Left kidney (tissue), 2 donors: ENCODE results near the gene ANOS1. TPM values are rescaled to one million over a fixed set of nuclear protein-coding genes. Genes with fewer than 3 reads are reported as not detected.

Experiments
- DNase-seq: peaks from one replicate; pipeline ENCODE4 v3.0.0-alpha.2; 2013
- polyA plus RNA-seq: library from polyadenylated mRNA; unstranded; fragments of 120-200 nt; gene quantifications from one replicate; pipeline ENCODE4 v1.2.1, GENCODE V29; 2013; ENCODE audit not compliant: insufficient read length

ANOS1 gene
- polyA plus RNA-seq, 1 donor = 10.3 TPM

DNA sequence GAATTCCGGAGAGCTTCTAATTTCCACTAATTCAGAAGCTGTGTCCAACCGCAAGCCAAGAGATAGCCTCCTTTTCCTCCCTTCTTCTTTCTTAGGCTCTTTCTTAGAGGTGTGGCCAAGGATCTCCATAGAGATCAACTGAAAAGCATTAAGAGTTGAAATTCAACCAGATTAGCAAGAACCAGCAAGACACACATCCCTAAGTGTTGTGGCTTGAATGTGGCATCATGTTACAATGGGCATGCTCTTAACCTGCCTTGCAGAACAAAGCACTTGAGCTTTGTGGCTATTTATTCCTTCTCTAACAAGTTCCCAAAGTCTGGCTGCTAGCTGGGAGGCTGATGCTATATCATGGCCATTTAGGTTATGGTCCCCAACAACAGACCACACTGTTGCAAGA lies 10.4 kb downstream of the ANOS1 start:
- no peak for DNase-seq

DNA sequence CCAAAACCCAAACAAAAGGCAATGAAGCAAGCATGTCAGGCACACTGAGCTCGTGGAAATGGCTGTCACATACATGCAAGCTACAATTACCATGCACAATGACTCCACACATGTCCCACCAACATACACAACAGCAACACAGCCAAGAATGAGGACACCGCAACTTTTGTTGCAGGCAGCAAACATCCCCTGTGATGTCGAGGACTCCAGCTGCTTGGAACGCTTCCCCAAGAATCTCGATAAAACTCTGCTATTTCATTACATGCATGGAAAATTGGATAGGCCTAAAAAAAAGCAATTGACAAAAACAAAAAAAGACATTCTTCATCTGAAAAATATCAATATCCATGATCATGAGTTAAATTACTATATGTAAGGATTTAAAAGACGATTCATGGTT lies 11.8 kb downstream of the ANOS1 start:
- DNase-seq = no peak

DNA sequence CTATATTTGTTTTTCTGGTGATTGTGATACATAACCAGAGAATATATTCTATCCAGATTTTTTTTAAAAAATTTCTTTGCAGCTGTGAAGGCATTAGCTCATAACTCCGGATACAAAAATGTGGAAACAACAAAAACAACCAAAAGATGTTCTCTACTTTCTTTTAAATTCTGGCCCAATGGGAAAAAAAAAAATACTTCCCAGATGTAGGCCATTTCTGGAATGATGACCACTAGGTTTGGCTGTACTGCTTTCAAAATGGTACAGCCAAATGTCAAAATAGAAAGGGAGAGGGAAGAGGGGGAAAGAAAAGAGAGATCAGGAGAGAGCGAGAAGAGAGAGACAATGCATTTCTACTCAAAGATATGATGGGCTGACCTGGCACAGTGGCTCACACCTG lies 14.6 kb downstream of the ANOS1 start:
- no peak for DNase-seq

DNA sequence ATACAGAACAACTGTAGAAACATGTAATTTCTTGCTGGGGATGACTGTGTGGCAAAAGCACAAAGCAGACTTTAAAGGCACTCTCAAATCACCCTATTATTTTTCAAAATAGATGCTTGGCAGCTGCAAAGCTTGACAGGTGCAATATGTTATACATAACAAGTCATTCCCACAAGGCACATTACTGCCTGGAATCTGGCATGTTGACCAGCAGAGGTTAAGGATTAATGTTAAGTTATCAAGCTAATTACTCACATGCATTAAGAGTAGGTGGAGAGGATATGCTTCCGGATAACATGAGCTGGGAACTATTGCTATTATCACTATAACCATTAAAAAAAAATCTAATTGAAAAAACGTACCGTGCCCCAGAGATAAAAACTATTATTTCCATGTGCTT lies 17.8 kb downstream of the ANOS1 start:
- no peak for DNase-seq

DNA sequence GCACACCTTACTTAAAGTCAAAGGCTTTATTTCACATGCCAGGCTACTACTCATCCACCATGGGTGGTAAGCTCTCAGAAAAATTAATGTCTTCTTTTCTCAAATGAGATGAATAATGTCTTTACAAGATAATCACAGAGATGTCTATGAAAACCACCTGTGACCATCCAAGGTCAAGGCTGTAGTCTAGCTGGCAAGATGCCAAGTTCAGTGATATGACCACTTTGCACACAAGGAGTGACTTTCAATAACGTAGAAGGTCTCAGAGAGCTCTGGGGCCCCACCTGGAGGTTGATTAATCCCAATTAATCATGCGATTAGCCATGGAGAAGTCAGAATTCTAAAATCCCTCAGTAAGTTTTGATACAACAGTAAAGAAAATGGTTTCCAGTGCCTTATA lies 20.5 kb downstream of the ANOS1 start:
- no peak for DNase-seq

DNA sequence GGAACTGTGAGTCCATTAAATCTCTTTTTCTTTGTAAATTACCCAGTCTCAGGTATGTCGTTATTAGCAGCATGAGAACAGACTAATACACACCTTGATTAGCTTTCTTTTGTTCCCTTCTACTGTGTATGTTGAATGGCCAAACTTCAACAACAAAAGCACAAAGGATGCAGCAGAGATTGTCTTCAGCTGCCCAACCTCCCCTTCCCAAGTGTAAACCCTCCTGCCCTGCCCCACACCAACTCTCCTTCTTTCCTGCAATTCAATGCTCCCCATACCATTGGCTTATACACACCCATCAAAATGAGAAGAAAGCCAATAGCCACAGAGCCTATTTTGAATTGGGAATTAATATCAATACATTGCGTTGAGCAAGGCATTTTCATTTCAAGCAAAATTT lies 27.8 kb downstream of the ANOS1 start:
- DNase-seq = no peak

DNA sequence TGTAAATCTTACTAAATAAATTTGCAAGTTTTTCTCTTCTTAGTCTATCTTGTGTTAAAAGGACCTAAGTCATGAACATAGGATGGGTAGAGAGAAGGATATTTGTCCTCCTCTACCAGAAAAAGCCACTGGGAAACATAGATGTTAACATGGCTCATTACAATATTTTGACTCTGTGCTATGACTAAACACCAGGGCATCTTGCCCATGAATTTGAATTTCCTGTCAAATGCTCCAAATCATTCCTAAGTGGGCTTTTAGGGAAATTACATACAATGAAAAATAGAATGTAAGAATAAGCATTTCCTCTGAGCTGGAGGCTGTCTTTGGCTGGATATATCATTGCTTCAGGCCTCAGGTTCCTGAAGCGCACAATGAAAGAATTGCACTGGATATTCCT lies 39.1 kb downstream of the ANOS1 start:
- no peak for DNase-seq

DNA sequence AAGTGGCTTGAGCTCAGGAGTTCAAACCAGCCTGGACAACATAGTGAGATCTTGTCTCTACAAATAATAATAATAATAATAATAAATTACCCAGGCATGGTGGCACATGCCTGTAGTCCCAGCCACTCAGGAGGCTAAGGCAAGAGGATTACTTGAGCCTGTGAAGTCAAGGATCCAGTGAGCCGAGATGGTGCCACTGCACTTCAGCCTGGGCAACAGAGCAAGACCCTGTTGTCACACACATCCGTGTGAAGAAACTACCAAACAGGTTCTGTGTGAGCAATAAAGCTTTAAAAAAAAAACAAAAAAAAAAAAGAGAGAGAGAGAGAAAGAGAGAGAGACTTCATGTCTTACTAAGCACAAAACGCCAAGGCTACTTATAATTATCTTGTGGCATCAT lies 42.5 kb downstream of the ANOS1 start:
- no peak for DNase-seq

DNA sequence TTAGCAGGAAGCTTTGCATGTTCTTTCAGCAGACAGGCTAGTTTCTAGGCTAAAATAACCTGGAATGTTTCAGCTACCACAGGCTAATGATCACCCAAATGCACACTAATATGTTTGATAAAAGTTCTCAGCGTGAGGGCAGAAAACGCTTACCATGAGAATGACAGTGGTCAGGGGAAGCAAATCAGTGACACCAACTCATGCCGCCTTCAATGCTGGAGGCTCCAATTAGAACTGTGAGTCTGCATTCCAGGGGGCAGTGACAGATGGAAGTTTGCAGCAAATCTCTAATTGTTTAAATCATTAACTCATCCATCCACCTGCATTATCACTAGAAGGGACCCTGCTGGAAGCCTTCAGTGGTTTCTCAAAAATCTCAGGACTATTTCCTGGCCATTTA lies 43.2 kb downstream of the ANOS1 start:
- no peak for DNase-seq

DNA sequence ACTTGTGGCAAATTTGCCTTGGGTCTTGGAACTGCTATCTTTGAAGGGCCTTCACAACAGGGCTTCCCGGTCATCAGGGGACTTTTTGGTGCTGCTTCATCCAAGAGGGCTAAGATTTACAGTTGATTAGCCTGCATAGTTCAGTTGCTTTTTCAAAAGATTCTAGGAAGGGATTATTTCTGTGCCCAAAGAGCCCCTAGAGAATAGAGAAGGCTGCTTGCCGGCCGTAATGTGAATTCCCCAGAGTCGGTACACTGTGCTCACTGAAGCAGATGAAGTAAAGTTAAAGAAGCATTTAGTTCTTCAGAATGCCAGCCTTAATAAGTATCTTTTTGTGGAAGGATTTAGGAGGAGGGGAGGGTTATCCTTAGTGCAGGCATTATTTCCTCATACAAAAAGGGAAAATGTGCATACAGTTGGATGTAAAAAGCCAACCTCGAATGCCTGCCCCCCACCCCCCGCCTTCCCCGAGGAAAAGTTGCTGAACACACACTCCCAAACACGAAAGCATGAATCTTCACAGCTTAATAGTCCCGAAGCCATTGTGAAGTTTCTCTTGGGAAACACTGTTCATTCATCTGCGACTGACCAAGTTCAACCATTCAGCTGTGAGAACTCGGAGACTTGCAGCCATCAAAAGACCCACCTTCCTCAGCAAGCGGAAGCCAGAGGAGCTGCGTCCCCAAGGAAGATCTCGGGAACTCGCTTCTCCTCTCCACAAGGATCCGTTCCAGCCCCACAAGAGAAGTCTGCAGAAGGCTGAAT lies 47.6 kb downstream of the ANOS1 start:
- DNase-seq = no peak

DNA sequence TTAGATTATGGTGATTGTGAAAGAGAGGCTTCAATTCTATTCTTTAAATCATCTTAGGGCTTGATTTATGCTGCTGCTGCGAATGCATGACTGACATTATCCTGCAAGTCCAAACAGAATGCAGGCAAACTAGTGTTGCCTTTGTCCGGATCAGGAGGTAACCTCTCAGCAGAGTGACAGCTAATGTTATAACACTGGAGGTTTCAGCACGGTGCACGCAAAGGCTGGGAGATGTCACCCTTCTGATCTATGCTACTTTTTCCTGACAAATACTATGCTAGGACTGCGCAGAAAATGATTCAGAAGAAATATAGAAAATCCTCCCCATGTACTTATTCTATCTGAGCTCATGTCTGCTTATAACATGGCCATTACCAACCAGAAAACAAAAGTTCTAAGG lies 48.2 kb downstream of the ANOS1 start:
- DNase-seq = no peak

DNA sequence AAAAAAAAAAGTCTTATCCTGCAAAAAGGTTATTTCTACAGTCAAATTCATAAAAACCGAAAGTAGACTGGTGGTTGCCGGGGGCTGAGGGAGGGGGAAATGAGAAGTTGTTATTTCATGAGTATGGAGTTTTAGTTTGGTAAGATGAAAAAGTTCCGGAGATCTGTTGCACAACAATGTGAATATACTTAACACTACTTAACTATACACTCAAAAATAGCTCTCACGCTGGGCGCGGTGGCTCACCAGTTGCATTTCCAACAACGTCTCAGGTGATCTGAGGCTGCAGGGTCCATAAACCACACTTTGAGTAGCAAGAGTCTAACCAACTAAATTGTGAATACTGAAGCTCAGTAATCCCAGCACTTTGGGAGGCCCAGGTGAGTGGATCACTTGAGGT lies 52.4 kb downstream of the ANOS1 start:
- no peak for DNase-seq

DNA sequence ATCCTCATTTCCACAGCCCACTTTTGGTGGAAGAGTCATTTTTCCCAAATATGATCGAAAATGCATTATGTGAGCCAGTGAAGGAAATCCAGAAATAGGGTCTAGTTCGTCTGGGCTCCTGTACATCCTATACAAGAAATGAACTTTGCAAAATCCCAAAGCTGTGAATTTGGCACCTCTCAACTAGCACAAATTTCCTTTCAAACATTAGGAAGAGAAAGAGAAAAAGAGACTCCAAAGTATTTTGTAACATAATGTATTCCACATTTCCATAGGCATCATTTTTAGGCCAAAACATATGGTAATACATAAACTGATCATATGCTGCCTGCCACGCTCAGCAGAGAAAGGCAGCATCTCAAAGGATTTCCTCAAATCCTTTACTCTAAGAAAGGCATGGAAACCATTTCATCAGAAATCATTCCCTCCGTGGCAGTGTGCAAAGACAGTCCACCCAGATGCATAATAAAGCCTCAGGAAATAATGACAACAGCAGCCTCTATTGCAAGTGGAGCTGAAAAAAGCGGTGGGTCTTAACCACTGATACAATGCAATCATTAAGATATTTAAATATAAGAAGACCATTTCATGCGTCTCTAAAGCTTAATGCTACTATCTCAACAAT lies 56.8 kb downstream of the ANOS1 start:
- DNase-seq = no peak

DNA sequence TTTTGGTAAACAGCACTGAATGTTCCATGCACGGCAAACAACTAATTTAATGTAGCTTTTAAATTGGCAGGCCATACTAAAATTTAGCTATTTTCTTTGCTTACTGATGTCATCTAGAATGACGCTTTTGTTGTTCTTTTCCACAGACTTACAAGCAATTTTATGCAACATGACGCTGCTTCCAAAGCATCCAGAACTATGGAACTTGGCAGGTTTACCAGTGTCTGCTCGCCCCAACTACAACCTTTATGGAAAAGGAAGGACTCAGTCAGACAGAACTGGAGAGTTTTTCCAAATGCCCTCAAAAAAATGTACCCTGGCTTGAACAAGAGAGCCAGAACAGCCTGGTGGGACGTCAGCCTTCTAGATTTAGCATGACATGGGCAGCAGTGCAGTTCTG lies 58.7 kb downstream of the ANOS1 start:
- no peak for DNase-seq

DNA sequence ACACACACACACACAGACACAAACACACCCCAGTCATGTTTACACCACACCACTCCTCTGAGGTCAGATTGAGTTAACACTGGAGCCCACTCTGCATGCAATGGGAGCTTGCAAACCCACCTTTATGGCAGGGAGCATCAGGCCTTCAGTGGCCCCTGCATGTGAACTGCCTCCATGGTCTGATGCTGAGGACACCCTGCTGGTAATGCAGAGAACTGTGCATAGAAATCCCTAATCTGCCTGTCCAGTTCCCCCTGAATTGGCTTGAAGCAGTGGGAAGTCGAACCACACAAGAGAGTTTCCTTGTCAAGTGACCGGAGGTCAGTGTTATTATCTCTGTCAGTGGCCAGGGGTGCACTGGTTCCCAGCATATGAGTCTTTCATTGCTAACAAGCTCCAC lies 59.8 kb downstream of the ANOS1 start:
- DNase-seq = no peak

DNA sequence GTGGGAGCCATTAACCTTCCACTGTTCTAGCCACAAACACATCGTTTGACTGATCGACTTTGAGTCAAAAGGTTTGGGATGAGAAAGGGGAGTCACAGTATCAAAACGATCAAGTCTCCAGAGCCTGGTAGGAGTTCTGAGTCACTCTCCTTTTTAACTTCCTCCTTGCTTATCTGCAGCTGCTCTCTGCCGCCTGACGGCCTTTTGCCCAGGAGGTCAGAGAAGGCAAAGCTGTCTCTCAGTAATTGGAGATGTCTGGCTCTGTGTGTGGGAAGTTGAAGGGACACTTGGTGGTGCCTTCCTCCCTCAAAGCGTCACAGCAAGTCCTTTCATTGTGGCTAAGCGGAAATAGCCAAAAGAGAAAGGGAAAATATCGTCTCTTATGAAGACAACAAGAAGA lies 63.1 kb downstream of the ANOS1 start:
- DNase-seq = no peak

DNA sequence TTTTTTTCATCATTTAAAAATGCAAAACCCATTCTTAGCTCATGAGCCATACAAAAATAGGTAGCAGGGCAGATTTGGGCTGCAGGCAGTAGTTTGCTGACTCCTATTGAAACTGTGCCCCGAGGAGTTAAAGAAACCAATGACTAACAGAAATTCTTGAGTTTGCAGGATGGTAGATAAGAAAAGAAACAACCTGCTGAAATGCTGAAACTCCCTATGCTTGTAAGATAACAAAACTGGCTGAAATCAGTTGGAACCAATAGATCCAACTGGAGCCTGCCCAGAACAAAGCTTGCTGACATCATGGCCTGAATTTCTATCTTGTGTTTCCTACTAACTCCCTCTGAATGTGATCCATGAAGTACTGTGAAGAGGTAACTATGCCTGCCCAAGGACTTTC lies 68.6 kb downstream of the ANOS1 start:
- no peak for DNase-seq

DNA sequence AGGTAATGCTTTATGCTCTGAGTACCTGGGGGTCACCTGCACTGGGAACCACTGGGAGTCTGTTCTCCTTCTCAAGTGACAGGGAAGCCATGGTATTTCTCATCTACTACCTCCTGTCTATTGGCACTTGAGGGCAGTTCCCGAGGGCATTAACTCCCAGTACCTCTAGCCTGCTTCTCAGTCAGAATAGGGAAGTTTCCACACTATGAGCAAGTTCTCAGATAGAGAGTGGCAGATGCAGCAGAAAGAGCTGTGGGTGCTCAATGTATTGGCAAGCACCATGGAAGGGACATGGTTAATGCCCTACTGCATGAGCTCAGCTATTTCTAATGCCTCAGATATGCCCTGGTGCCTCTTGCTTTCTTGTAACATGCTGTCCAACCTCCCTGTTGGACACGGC lies 74.1 kb downstream of the ANOS1 start:
- DNase-seq = no peak

DNA sequence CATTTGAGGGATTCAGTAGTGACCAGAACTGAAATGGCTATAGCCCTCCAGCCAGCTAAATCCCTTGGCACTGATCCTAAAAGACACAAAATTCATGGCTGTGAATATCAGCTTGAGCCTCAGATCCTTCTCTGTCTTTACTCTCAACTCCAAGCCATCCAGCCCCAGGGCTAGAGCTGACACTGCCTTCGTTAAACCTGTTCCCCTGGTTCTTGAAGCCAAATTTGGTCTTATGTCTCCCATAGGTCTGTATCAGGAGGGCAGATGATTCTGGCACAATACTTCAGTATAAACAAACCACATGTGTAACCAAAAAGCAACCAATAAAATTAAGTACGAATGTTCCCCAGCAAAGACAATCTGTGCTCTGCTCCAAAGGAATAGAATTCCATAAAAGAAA lies 78.0 kb downstream of the ANOS1 start:
- DNase-seq = no peak

DNA sequence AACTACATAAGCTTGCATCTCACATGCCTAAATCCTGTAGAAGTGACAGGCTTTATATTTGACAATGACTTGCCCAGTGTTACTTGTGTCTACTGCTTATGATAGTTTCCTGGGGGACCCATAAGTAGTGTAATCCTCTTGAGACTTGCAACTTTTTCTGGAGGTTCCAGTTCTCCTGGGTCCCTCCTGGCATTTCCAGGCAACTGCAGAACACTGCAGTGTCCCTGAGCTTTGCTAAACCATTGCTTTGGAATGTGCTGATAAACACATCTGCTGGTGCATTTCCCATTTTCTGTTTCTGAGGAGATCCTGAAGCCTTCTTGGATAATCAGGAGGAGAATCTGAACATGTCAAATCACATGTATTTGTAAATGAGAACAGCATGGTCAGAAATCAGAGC lies 82.0 kb downstream of the ANOS1 start:
- DNase-seq = no peak

DNA sequence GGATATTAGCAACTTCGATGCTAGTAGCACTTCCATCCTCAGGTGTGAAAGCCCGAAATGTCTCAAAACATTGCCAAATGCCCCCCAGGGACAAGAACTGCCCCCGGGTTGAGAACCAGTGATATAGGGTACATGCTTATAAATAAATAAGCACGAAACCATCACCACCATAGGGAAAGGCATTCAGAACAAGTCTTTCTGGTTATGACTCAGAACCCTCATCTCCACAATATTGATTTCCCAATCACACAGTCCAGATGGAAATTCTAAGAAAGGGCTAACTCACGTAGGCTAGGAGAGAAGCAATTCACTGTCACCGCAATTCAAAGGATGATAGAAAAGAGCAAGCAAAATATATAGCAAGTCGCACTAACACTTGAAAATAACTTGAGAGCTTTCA lies 84.8 kb downstream of the ANOS1 start:
- no peak for DNase-seq

DNA sequence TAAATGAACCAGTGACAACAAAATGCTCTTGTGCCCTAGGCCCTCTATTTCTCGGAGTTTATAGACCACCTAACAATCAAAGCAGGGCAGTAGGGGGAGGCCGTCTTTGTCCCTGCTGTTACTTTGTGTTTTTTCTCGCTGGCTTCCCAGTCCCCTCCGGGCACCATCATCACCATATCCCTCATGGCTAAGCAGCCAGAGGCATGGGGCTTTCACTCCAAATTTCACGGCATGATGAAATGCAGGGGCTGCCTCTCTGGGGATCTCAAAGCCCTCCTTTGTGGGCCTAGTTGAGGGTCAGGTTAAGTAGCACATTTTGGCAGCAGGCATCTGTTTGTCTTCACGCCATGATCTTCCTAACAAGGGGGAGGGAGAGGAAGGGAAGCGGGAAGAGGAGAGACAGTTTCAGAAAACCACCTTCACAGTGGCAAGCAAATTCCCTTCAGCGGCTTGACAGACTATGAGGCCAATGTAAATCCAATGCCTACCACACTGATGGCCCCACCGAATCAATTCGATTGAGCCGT lies 91.9 kb downstream of the ANOS1 start:
- no peak for DNase-seq

DNA sequence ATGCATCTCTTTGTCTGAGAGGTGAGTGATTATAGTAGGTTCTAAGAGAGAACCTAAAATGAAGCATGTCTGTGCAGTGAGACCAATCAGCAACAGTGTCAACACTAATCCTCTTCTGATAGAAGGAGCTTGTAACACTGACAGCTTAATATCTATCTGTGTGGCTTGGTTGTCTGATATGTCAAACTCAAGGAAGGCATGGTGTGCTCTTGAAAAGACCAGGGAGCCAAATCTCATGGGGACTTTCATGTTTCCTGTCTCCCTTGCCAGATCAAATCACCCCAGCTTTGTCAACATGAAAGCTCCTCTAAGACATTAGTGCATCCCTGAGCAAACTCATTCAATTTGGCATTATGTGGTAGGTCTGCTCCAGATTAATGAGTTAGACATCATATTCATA lies 95.4 kb downstream of the ANOS1 start:
- DNase-seq = no peak

DNA sequence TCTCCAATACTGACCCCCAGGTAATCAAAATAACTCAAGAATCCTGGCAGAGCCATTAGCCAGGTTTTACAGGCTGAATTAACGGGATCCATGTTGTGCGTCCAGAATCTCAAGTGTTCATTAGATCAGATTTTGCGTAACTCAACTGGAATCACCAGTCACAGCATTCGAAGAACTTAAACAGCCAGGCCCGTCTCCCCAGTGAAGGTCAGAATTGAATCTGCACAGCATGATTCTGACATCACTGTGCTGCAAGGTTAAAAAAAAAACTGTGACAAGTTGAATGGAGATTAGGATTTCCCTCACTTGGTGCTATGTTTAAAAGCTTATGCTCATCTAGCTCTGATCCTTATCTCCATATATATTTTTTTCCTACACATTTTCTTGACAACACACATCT lies 96.1 kb downstream of the ANOS1 start:
- no peak for DNase-seq
